WTC11 (cell line): ENCODE data around the gene CHST11. TPM values are rescaled to one million over a fixed set of nuclear protein-coding genes. Genes with fewer than 3 reads are reported as not detected.

ENCODE experiments used
- ATAC-seq: fragments of 200-7000 bp; cut with Tn5 transposase; 2 replicates; pipeline ENCODE4 v1.10.0; 2021; ENCODE audit warnings: mild to moderate bottlenecking, moderate library complexity
- CTCF ChIA-PET: fragments of 300-600 bp; sonication (Branson Sonifier 250); formaldehyde crosslinking; loops from one replicate; lab custom pipeline; 2021; ENCODE audit warnings: antibody characterized with exemption; lab: Charles Lee
- POLR2A ChIA-PET: fragments of 350-600 bp; sonication (Branson Sonifier 250); formaldehyde crosslinking; loops from one replicate; lab custom pipeline; 2021; ENCODE audit warnings: antibody characterized with exemption; lab: Charles Lee
- DNase-seq: peaks from one replicate; pipeline ENCODE4 v3.0.0; 2021; ENCODE audit warnings: low spot score
- H3K27ac Mint-ChIP-seq: 2 replicates; pipeline ENCODE4 v1.8.0; 2021; ENCODE audit warnings: mixed read lengths
- H3K27me3 Mint-ChIP-seq: 2 replicates; pipeline ENCODE4 v1.8.0; 2021; ENCODE audit warnings: low read depth, mild to moderate bottlenecking, moderate library complexity, mixed read lengths
- H3K36me3 Mint-ChIP-seq: 2 replicates; pipeline ENCODE4 v1.8.0; 2021; ENCODE audit warnings: mixed read lengths
- H3K4me1 Mint-ChIP-seq: 2 replicates; pipeline ENCODE4 v1.8.0; 2022; ENCODE audit warnings: mixed read lengths
- H3K4me3 Mint-ChIP-seq: 2 replicates; pipeline ENCODE4 v1.8.0; 2021; ENCODE audit warnings: mild to moderate bottlenecking, moderate library complexity, mixed read lengths
- H3K9me3 Mint-ChIP-seq: 2 replicates; pipeline ENCODE4 v1.8.0; 2021; ENCODE audit warnings: mixed read lengths
- GRHL2 ChIP-seq: fragments of 250-450 bp; sonication (Bioruptor Pico); IDR thresholded peaks from 2 replicates; pipeline ENCODE4 v1.8.0; 2022; ENCODE audit warnings: mild to moderate bottlenecking, moderate library complexity; ENCODE audit not compliant: insufficient replicate concordance, severe bottlenecking
- GTF2I ChIP-seq: fragments of 250-450 bp; sonication (Bioruptor Pico); conservative IDR thresholded peaks from 2 replicates; pipeline ENCODE4 v1.4.0; 2021; ENCODE audit warnings: mild to moderate bottlenecking
- MXD4 ChIP-seq: fragments of 250-450 bp; sonication (Bioruptor Pico); IDR thresholded peaks from 2 replicates; pipeline ENCODE4 v1.8.0; 2021; ENCODE audit warnings: mild to moderate bottlenecking, moderate library complexity, borderline replicate concordance
- NFYB ChIP-seq: sonication (generic); formaldehyde crosslinking; conservative IDR thresholded peaks from 2 replicates; pipeline ENCODE4 v1.8.0; 2022; ENCODE audit warnings: low read depth, missing genetic modification reagents
- NR2C2 ChIP-seq: sonication (generic); formaldehyde crosslinking; IDR thresholded peaks from 2 replicates; pipeline ENCODE4 v1.8.0; 2022; ENCODE audit warnings: mild to moderate bottlenecking, missing genetic modification reagents
- SMAD3 ChIP-seq: sonication (generic); formaldehyde crosslinking; IDR thresholded peaks from 2 replicates; pipeline ENCODE4 v1.8.0; 2022; ENCODE audit warnings: missing genetic modification reagents, mild to moderate bottlenecking, borderline replicate concordance
- ZNF219 ChIP-seq: sonication (generic); formaldehyde crosslinking; IDR thresholded peaks from 2 replicates; pipeline ENCODE4 v1.8.0; 2023; ENCODE audit warnings: missing genetic modification reagents, mild to moderate bottlenecking, borderline replicate concordance
- total RNA-seq: library from RNA; stranded (reverse); gene quantifications from 3 replicates; pipeline ENCODE4 v1.2.3, GENCODE V29; 2021
- TF ChIP-seq, protein P1 (sequence below): fragments of 250-450 bp; sonication (Bioruptor Pico); IDR thresholded peaks from 2 replicates; pipeline ENCODE4 v1.9.0; 2021; ENCODE audit warnings: mild to moderate bottlenecking, borderline replicate concordance
- TF ChIP-seq, protein P2 (sequence below): sonication (generic); formaldehyde crosslinking; IDR thresholded peaks from 2 replicates; pipeline ENCODE4 v1.8.0; 2023; ENCODE audit warnings: mild to moderate bottlenecking, missing genetic modification reagents
- TF ChIP-seq, protein P3 (sequence below): sonication (generic); formaldehyde crosslinking; IDR thresholded peaks from 2 replicates; pipeline ENCODE4 v1.8.1; 2023; ENCODE audit warnings: mild to moderate bottlenecking, missing genetic modification reagents, borderline replicate concordance

The CHST11 gene
- total RNA-seq, 1 experiment from 2014 or later = 24.2 TPM

DNA sequence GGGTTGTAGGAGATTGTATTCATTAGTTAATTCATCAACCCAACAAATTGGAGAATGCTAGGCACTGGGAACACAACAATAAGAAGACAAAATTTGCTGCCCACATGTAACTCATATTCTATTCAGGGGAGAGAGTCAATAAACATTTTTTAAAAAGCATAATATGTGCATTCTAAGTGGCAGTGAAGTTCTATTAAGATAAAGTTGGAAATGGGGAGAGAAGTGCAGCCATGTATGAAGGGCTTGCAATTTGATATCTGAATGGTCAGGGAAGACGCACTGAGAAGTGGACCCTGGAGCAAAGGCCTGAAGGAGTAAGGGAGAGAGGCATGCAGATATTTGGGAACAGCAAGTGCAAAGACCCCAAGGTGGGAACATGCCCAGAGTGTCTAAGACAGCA lies 40.2 kb upstream of the CHST11 start:
- ChIA-PET CTCF (no interaction called here), POLR2A (no interaction called here)
- Mint-ChIP-seq H3K36me3 (peaks cover under 1% of the 10 kb centered on the region; the same call in 1 of the 2 replicates), H3K27ac (no peak overlapping the region), H3K4me3 (no peak overlapping the region), H3K4me1 (peaks cover 19% of the 10 kb centered on the region), H3K27me3 (peaks cover 13% of the 10 kb centered on the region), H3K9me3 (no peaks in the 10 kb centered on the region)
- DNase-seq = no peak
- TF ChIP-seq ZNF219 (CRISPR knock-in tag) = no peak
- ATAC-seq = no peak

DNA sequence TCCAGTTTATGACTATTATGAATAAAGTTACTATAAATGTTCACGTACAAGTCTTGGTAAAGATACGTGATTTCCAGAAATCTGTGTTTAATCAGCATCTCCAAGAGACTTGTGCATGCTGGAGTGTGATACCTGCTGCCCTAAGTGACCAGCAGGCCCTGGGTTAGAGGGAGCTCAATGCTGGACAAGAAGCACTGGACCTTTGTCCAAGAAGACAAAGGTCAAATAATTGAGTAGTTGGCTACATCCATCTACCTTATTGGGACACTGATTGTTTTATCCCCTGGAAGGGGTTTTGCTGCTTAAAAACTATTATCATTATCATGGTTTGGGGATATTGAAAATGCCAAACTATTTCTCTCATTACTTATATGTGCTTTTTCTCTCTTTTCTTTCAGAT lies 37.0 kb upstream of the CHST11 start:
- H3K27ac Mint-ChIP-seq = no peak overlapping the region
- CTCF ChIA-PET = interaction anchor here (3.3 kb wide), 1 partner anchor 38 kb away, joined by 12 read pairs; no protein-coding TSS in a partner anchor
- no peak for TF ChIP-seq NFYB (CRISPR knock-in tag)
- TF ChIP-seq GTF2I (CRISPR knock-in tag) = no peak
- TF ChIP-seq, all 79 proteins: peak for 0
- Mint-ChIP-seq H3K4me1 (no peaks in the 10 kb centered on the region), H3K27me3 (peaks cover 7% of the 10 kb centered on the region), H3K36me3 (peaks cover 13% of the 10 kb centered on the region), H3K4me3 (no peak overlapping the region), H3K9me3 (peaks cover 13% of the 10 kb centered on the region)
- DNase-seq = no peak
- POLR2A ChIA-PET = no interaction called here
- ATAC-seq = no peak

DNA sequence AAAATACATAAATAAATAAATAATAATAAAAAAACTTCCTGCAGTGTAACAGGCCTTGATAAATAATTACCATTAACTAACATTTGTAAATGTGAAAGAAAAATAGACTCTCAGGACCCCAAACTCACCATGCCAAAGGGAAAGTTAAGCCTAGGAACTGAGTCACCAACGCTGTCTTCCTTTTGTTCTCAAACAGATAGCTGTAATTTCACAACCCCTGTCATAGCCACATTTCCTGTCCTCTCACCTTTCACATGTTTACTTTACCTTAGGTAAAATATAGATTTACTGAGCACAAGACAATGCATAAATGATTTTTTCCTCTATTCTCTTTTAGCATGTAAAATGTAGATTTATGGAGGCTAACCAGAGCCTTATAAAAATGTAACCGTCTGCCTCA lies 35.9 kb upstream of the CHST11 start:
- CTCF ChIA-PET = interaction anchor here (3.3 kb wide), 1 partner anchor 39 kb away, joined by 12 read pairs; no protein-coding TSS in a partner anchor
- Mint-ChIP-seq H3K4me1 (no peaks in the 10 kb centered on the region), H3K36me3 (peaks cover 13% of the 10 kb centered on the region)

More for the DNA sequence above, 35.9 kb upstream of the CHST11 start:
- H3K27ac Mint-ChIP-seq = no peak overlapping the region
- DNase-seq = no peak
- no peak overlapping the region for H3K4me3 Mint-ChIP-seq
- H3K27me3 Mint-ChIP-seq = peaks cover 7% of the 10 kb centered on the region
- H3K9me3 Mint-ChIP-seq = peaks cover 13% of the 10 kb centered on the region
- no peak for TF ChIP-seq SMAD3 (CRISPR knock-in tag)
- TF ChIP-seq, protein P1, sequence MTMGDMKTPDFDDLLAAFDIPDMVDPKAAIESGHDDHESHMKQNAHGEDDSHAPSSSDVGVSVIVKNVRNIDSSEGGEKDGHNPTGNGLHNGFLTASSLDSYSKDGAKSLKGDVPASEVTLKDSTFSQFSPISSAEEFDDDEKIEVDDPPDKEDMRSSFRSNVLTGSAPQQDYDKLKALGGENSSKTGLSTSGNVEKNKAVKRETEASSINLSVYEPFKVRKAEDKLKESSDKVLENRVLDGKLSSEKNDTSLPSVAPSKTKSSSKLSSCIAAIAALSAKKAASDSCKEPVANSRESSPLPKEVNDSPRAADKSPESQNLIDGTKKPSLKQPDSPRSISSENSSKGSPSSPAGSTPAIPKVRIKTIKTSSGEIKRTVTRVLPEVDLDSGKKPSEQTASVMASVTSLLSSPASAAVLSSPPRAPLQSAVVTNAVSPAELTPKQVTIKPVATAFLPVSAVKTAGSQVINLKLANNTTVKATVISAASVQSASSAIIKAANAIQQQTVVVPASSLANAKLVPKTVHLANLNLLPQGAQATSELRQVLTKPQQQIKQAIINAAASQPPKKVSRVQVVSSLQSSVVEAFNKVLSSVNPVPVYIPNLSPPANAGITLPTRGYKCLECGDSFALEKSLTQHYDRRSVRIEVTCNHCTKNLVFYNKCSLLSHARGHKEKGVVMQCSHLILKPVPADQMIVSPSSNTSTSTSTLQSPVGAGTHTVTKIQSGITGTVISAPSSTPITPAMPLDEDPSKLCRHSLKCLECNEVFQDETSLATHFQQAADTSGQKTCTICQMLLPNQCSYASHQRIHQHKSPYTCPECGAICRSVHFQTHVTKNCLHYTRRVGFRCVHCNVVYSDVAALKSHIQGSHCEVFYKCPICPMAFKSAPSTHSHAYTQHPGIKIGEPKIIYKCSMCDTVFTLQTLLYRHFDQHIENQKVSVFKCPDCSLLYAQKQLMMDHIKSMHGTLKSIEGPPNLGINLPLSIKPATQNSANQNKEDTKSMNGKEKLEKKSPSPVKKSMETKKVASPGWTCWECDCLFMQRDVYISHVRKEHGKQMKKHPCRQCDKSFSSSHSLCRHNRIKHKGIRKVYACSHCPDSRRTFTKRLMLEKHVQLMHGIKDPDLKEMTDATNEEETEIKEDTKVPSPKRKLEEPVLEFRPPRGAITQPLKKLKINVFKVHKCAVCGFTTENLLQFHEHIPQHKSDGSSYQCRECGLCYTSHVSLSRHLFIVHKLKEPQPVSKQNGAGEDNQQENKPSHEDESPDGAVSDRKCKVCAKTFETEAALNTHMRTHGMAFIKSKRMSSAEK (CRISPR knock-in tag) = no peak
- no peak for TF ChIP-seq GRHL2 (CRISPR knock-in tag)
- TF ChIP-seq MXD4 (CRISPR knock-in tag) = no peak
- no peak for TF ChIP-seq NR2C2 (CRISPR knock-in tag)
- TF ChIP-seq, protein P2, sequence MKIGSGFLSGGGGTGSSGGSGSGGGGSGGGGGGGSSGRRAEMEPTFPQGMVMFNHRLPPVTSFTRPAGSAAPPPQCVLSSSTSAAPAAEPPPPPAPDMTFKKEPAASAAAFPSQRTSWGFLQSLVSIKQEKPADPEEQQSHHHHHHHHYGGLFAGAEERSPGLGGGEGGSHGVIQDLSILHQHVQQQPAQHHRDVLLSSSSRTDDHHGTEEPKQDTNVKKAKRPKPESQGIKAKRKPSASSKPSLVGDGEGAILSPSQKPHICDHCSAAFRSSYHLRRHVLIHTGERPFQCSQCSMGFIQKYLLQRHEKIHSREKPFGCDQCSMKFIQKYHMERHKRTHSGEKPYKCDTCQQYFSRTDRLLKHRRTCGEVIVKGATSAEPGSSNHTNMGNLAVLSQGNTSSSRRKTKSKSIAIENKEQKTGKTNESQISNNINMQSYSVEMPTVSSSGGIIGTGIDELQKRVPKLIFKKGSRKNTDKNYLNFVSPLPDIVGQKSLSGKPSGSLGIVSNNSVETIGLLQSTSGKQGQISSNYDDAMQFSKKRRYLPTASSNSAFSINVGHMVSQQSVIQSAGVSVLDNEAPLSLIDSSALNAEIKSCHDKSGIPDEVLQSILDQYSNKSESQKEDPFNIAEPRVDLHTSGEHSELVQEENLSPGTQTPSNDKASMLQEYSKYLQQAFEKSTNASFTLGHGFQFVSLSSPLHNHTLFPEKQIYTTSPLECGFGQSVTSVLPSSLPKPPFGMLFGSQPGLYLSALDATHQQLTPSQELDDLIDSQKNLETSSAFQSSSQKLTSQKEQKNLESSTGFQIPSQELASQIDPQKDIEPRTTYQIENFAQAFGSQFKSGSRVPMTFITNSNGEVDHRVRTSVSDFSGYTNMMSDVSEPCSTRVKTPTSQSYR = no peak
- TF ChIP-seq, protein P3, sequence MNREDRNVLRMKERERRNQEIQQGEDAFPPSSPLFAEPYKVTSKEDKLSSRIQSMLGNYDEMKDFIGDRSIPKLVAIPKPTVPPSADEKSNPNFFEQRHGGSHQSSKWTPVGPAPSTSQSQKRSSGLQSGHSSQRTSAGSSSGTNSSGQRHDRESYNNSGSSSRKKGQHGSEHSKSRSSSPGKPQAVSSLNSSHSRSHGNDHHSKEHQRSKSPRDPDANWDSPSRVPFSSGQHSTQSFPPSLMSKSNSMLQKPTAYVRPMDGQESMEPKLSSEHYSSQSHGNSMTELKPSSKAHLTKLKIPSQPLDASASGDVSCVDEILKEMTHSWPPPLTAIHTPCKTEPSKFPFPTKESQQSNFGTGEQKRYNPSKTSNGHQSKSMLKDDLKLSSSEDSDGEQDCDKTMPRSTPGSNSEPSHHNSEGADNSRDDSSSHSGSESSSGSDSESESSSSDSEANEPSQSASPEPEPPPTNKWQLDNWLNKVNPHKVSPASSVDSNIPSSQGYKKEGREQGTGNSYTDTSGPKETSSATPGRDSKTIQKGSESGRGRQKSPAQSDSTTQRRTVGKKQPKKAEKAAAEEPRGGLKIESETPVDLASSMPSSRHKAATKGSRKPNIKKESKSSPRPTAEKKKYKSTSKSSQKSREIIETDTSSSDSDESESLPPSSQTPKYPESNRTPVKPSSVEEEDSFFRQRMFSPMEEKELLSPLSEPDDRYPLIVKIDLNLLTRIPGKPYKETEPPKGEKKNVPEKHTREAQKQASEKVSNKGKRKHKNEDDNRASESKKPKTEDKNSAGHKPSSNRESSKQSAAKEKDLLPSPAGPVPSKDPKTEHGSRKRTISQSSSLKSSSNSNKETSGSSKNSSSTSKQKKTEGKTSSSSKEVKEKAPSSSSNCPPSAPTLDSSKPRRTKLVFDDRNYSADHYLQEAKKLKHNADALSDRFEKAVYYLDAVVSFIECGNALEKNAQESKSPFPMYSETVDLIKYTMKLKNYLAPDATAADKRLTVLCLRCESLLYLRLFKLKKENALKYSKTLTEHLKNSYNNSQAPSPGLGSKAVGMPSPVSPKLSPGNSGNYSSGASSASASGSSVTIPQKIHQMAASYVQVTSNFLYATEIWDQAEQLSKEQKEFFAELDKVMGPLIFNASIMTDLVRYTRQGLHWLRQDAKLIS (CRISPR knock-in tag) = no peak
- POLR2A ChIA-PET = no interaction called here
- ATAC-seq = no peak
